IgD-negative memory B cell (primary cell): ENCODE results near the gene BAG2. TPM values are rescaled to one million over a fixed set of nuclear protein-coding genes. Genes with fewer than 3 reads are reported as not detected.

Source experiments
- H3K27ac Mint-ChIP-seq, 3 donors: one replicate each; pipeline ENCODE4 v1.8.0; 2020 to 2022; ENCODE audit warnings: mild to moderate bottlenecking in 3 of 3, mixed read lengths in 3 of 3, moderate library complexity in 1 of 3
- H3K27me3 Mint-ChIP-seq: one replicate; pipeline ENCODE4 v1.8.0; 2021; ENCODE audit warnings: mixed read lengths
- H3K36me3 Mint-ChIP-seq: one replicate; pipeline ENCODE4 v1.8.0; 2020; ENCODE audit warnings: mild to moderate bottlenecking, mixed read lengths
- H3K4me1 Mint-ChIP-seq, 3 donors: one replicate each; pipeline ENCODE4 v1.8.0; 2020 to 2022; ENCODE audit warnings: mixed read lengths in 3 of 3, mild to moderate bottlenecking in 1 of 3
- H3K4me3 Mint-ChIP-seq, 4 donors: one replicate each; pipeline ENCODE4 v1.8.0; 2020 to 2022; ENCODE audit warnings: mild to moderate bottlenecking in 4 of 4, mixed read lengths in 4 of 4, moderate library complexity in 3 of 4
- H3K9me3 Mint-ChIP-seq, 3 donors: one replicate each; pipeline ENCODE4 v1.8.0; 2020 to 2021; ENCODE audit warnings: mixed read lengths in 3 of 3, mild to moderate bottlenecking in 1 of 3
- polyA plus RNA-seq: library from polyadenylated mRNA; unstranded; fragments of 300-500 nt; fragmentation: Illumina TruSeq; gene quantifications from one replicate; pipeline ENCODE4 v1.2.3, GENCODE V29; 2021

Gene BAG2
- polyA plus RNA-seq, 1 donor from 2014 or later = 4.5 TPM

GRCh38 chr6:57198926-57199636, 27.0 kb downstream of the BAG2 start:
- peaks cover 0 to 2% (median 0%) of the 10 kb centered on the region in 3 donors for H3K4me1 Mint-ChIP-seq
- H3K4me3 Mint-ChIP-seq = no peak overlapping the region
- peaks cover 2% of the 10 kb centered on the region for H3K36me3 Mint-ChIP-seq
- H3K9me3 Mint-ChIP-seq = no peaks in the 10 kb centered on the region
- no peaks in the 10 kb centered on the region for H3K27me3 Mint-ChIP-seq
- no peak overlapping the region for H3K27ac Mint-ChIP-seq

DNA sequence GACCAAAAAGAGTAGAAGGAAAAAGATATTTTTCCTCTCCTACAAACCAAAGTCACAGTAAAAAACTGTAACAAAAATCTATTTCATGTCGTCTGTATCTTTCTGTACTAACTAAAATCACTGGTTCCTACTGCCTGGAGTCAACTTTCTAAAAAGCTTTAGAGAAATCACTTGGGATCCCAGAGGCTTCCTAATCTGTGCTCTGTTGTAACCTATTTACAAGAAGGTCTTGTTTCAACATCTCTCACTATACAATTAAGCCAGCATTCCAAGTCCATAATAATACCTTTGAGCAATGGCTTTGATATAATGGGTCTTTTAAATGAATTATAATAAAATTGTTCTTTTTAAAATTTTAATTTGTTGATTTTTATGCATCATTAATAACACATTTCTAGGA, 29.6 kb downstream of the BAG2 start:
- H3K4me1 Mint-ChIP-seq = peaks cover 0 to 2% (median 0%) of the 10 kb centered on the region in 3 donors
- no peaks in the 10 kb centered on the region for H3K9me3 Mint-ChIP-seq
- H3K27ac Mint-ChIP-seq = no peak overlapping the region
- H3K4me3 Mint-ChIP-seq = no peak overlapping the region
- H3K27me3 Mint-ChIP-seq = no peaks in the 10 kb centered on the region
- H3K36me3 Mint-ChIP-seq = peaks cover 2% of the 10 kb centered on the region

DNA sequence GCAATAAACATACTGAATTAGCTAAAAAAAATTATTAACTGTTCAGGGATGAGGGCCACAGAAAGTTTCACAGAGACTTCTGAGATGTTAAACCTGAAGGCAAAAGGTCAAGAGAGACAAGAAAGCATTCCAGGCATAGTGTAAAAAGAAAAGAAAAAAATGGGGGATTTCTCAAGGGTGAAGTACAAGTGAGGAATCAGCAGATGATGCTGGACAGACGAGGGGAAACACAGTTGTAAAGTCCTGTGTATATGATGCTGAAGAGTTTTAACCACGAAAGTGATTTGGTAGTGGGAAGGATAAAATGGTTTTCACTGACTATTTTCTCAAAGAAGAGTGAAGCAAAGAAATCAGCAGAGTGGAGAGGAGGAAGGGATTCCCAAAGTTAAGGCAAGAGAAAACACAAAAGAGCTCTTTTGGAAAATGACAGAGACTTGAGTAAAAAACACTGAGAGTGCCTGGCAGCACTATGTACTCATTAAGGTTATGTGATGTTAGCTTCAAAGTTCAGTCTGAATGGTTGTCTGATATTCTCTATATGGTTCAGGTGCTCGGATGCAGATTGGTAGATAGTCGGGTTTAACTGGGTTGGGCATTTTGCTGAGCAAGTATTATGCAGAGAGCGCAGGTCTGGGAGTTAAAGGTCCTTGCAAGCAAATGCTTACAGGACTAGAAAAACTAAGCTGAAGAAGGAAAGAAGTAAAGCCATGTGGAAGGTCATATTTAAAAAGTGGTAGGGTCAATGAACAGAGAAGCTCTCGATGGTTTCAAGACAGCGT, 33.6 kb downstream of the BAG2 start:
- Mint-ChIP-seq H3K4me3 (no peak overlapping the region), H3K9me3 (no peaks in the 10 kb centered on the region), H3K27ac (no peak overlapping the region), H3K4me1 (no peaks in the 10 kb centered on the region), H3K36me3 (peaks cover 2% of the 10 kb centered on the region), H3K27me3 (no peaks in the 10 kb centered on the region)

- H3K4me3 Mint-ChIP-seq = no peak overlapping the region
- no peaks in the 10 kb centered on the region for H3K4me1 Mint-ChIP-seq
- no peaks in the 10 kb centered on the region for H3K9me3 Mint-ChIP-seq
- H3K36me3 Mint-ChIP-seq = no peaks in the 10 kb centered on the region
- no peak overlapping the region for H3K27ac Mint-ChIP-seq
- H3K27me3 Mint-ChIP-seq = no peaks in the 10 kb centered on the region
Observed at GRCh38 chr6:57207141-57207540, 35.0 kb downstream of the BAG2 start.

GRCh38 chr6:57207872-57208271, 35.7 kb downstream of the BAG2 start:
- no peak overlapping the region for H3K4me3 Mint-ChIP-seq
- peak overlapping the region in 1 of 3 donors; percentile 50 for H3K27ac Mint-ChIP-seq
- no peaks in the 10 kb centered on the region for H3K27me3 Mint-ChIP-seq
- no peaks in the 10 kb centered on the region for H3K36me3 Mint-ChIP-seq
- H3K4me1 Mint-ChIP-seq = no peaks in the 10 kb centered on the region
- H3K9me3 Mint-ChIP-seq = no peaks in the 10 kb centered on the region

- Mint-ChIP-seq H3K4me3 (no peak overlapping the region), H3K27me3 (no peaks in the 10 kb centered on the region), H3K9me3 (no peaks in the 10 kb centered on the region), H3K36me3 (no peaks in the 10 kb centered on the region), H3K27ac (no peak overlapping the region), H3K4me1 (peaks cover 0 to under 1% (median 0%) of the 10 kb centered on the region in 3 donors)
Observed at GRCh38 chr6:57209030-57209429, 36.9 kb downstream of the BAG2 start.

GRCh38 chr6:57210060-57210459, 37.9 kb downstream of the BAG2 start:
- H3K27me3 Mint-ChIP-seq = no peaks in the 10 kb centered on the region
- no peak overlapping the region for H3K27ac Mint-ChIP-seq
- peaks cover 0 to 2% (median 0%) of the 10 kb centered on the region in 3 donors for H3K9me3 Mint-ChIP-seq
- H3K36me3 Mint-ChIP-seq = no peaks in the 10 kb centered on the region
- H3K4me3 Mint-ChIP-seq = no peak overlapping the region
- peaks cover 0 to 8% (median 0%) of the 10 kb centered on the region in 3 donors for H3K4me1 Mint-ChIP-seq

DNA sequence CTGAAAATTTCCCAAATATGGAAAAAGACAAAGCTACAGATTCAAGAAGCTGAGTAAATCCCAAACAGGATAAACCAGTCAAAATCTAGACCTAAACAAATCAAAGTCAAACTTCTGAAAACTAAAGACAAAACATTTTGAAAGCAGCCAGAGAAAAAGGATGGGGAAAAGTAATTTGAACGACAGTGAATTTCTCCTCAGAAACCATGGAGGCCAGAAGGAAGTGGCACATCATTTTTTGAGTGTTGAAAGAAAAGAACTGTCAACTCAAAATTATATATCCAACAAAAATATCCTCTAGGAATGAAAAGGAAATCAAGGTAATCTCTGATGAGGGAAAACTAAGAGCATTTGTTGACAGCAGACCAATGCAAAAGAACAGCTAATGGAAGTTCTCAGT, 43.1 kb downstream of the BAG2 start:
- H3K27me3 Mint-ChIP-seq = peaks cover 1% of the 10 kb centered on the region
- H3K27ac Mint-ChIP-seq = peak overlapping the region in 1 of 3 donors; percentile 5
- peaks cover 0 to 8% (median 0%) of the 10 kb centered on the region in 3 donors for H3K9me3 Mint-ChIP-seq
- H3K36me3 Mint-ChIP-seq = peaks cover 4% of the 10 kb centered on the region
- H3K4me1 Mint-ChIP-seq = peaks cover 0 to 10% (median 0%) of the 10 kb centered on the region in 3 donors
- H3K4me3 Mint-ChIP-seq = no peak overlapping the region

DNA sequence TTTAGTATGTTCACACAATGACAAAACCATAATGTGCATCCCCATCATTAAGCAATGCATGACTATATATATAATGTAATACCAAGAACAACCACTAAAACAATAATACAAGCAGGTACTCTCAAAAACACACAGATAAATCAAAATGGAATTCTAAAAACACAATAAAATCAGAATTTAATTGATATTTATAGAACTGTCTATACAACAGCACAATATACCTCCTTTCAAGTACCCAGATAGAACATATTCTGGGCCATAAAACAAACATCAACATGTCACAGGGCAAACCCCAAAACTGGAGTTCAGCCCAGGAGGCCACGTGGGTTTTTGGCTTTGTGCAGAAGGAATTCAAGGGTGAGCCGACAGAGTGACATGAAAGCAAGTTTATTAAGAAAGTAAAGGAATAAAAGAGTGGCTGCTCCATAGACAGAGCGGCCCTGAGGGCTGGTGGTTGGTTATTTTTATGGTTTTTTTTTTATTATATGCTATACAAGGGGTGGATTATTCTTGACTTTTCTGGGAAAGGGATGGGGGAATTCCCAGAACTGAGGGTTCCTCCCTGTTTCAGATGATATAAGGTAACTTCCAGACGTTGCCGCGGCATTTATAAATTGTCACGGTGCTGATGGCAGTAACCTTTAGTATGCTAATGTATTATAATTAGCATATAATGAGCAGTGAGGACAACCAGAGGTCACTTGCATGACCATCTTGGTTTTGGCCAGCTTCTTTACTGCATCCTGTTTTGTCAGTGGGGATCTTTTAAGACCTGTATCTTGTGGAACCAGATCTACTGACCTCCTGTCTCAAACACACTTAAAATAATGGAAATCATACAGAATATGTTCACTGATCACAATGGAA, 44.3 kb downstream of the BAG2 start:
- Mint-ChIP-seq H3K27me3 (peaks cover 3% of the 10 kb centered on the region), H3K27ac (no peak overlapping the region), H3K36me3 (peaks cover 4% of the 10 kb centered on the region), H3K4me3 (peak overlapping the region in 1 of 4 donors; percentile 30), H3K4me1 (peaks cover 0 to 12% (median 2%) of the 10 kb centered on the region in 3 donors), H3K9me3 (peaks cover 0 to 8% (median 0%) of the 10 kb centered on the region in 3 donors)

DNA sequence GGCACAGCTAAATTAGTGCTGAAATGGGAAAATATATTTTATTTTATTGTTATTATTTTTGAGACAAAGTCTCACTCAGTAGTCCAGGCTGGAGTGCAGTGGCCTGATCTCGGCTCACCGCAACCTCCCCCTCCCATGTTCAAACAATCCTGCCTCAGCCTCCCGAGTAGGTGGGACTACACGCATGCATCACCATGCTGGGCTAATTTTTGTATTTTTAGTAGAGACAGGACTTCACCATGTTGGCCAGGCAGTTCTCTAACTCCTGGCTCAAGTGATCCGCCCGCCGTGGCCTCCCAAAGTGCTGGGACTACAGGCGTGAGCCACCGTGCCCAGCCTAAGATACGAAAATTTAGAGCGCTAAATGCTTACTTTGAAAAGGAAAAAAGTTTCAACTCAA, 45.1 kb downstream of the BAG2 start:
- Mint-ChIP-seq H3K36me3 (peaks cover 4% of the 10 kb centered on the region), H3K9me3 (peaks cover 0 to 8% (median 0%) of the 10 kb centered on the region in 3 donors), H3K4me1 (peaks cover 0 to 12% (median 2%) of the 10 kb centered on the region in 3 donors), H3K27ac (peak overlapping the region in 1 of 3 donors; percentile 6), H3K4me3 (no peak overlapping the region), H3K27me3 (peaks cover 3% of the 10 kb centered on the region)

DNA sequence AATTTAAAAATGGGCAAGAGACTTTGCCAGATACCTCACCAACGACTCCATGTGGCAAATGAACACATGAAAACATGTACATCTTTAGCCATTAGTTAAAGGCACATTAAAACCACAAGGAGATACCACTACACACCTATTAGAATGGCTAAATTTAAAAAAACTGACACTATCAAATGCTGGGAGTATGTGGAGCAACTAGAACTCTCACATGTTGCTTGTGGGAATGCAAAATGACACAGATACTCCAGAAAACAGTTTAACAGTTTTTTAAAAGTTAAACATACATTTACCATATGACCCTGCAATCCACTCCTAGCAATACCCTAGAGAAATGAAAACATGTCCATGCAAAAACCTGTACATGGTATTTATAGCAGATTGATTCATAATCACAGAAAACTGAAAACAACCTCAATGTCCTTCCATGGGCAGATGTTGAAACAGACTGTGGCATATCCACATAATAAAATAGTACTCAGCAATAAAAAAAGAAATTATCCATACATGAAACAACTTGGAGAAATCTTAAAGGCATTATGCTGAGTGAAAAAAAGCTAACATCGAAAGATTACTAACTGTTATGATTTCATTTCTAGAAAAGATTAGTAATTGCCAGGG, 48.1 kb downstream of the BAG2 start:
- peak overlapping the region in 1 of 3 donors; percentile 26 for H3K27ac Mint-ChIP-seq
- H3K27me3 Mint-ChIP-seq = peaks cover 6% of the 10 kb centered on the region
- peaks cover 0 to 5% (median 0%) of the 10 kb centered on the region in 3 donors for H3K9me3 Mint-ChIP-seq
- H3K4me3 Mint-ChIP-seq = peak overlapping the region in 1 of 4 donors; percentile 99
- H3K4me1 Mint-ChIP-seq = peaks cover 2 to 5% (median 5%) of the 10 kb centered on the region in 3 donors
- peaks cover 4% of the 10 kb centered on the region for H3K36me3 Mint-ChIP-seq

- peaks cover 6% of the 10 kb centered on the region for H3K27me3 Mint-ChIP-seq
- H3K9me3 Mint-ChIP-seq = no peaks in the 10 kb centered on the region
- H3K4me3 Mint-ChIP-seq = peak overlapping the region; percentile 88 to 99 (median 97)
- peak overlapping the region; percentile 76 to 91 (median 86) for H3K27ac Mint-ChIP-seq
- H3K36me3 Mint-ChIP-seq = no peaks in the 10 kb centered on the region
- peaks cover 2 to 5% (median 5%) of the 10 kb centered on the region in 3 donors for H3K4me1 Mint-ChIP-seq
Observed at GRCh38 chr6:57221191-57221935, 49.2 kb downstream of the BAG2 start.

DNA sequence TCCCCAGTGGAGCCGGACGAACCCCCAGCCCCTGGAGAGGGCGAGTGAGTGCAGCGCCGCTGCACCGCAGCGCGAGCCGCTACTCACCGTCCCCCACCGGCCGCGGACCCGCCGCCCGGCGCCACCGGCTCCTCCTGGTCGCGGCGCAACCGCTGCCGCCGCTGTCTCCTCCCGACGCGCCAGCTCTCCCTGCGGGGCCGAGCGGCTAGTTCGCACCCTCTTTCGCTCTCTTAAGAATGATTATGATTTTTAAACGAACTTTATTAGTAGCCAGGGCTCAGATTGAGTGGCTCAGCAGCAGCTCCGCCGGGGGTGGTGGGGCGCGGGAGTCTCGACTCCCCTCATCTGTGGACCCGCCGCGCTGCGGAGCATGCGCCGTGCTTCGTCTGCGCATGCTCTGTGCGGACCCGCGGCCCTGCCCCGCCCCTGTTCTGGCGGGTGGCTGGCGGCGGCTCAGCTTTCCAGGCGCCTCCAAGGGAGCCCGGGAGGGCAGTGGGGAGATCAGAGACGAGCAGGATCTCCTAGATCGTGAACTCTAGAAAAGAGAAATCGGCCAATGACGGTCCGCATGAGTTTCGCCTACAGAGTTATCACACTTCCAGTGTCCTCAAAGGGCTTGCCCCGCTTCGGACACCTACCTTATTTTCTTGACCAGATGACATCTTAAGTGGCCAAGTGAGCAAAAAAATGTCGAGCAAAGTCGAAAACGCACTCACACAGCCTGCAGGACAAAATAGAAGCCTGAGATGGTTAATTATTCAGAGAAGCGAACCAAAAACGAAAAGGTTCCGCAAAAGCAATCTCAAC, 50.0 kb downstream of the BAG2 start, which contains the start of gene RAB23:
TSS of gene RAB23 (minus strand) at position 372 of the 807 bp plus-strand sequence. CDS start 11,927 bp downstream, outside the sequence.
- Mint-ChIP-seq H3K4me3 (peak within 1 kb of the TSS; percentile 98 to 100 (median 99)), H3K27me3 (peaks cover 6% of the 10 kb centered on the region), H3K4me1 (peaks cover 2 to 5% (median 2%) of the 10 kb centered on the region in 3 donors), H3K27ac (peak within 1 kb of the TSS; percentile 80 to 97 (median 91)), H3K36me3 (no peaks in the 10 kb centered on the region), H3K9me3 (no peaks in the 10 kb centered on the region)
